ENCODE results near the gene EMILIN2. TPM values are rescaled to one million over a fixed set of nuclear protein-coding genes. Genes with fewer than 3 reads are reported as not detected.

EMILIN2 gene
- total and polyA plus RNA-seq, 2 of the 8 experiments (the other 6 are each of a cell fraction or from before 2014, with no cell fraction given), result 6.0 to 7.5 TPM

GRCh38 chr18:2893676-2894075 is 46.9 kb downstream of the EMILIN2 start:
- Histone ChIP-seq H4K8ac (ENCODE audit: extremely low read depth, insufficient read depth, low read length) (no peak overlapping the region; the same call in 1 of the 2 replicates), H3K18ac (ENCODE audit: extremely low read depth, low read length) (no peak overlapping the region), H3K4me3 (ENCODE audit: extremely low read depth in 1 of 4, insufficient read depth in 2 of 4, low read depth in 3 of 4, low read length in 4 of 4) (no peak overlapping the region), H3K4me2 (ENCODE audit: insufficient read depth in 1 of 2, low read depth in 2 of 2, low read length in 2 of 2) (no peak overlapping the region), H3K36me3 (ENCODE audit: control insufficient read depth in 2 of 4, insufficient read depth in 4 of 4, low read length in 3 of 4) (no peaks in the 10 kb centered on the region), H4K91ac (replicated peaks; ENCODE audit: insufficient read length, low read length) (no peak overlapping the region), H2BK120ac (replicated peaks; ENCODE audit: low read depth, low read length) (no peak overlapping the region), H3K9me3 (ENCODE audit: insufficient read depth in 2 of 2, low read depth in 1 of 2, low read length in 1 of 2) (no peaks in the 10 kb centered on the region; a peak in 1 of 4 replicates), H2AFZ (ENCODE audit: low read length) (no peak overlapping the region), H3K4ac (replicated peaks; ENCODE audit: insufficient read length, low read depth, low read length) (no peak overlapping the region), H3K9ac (replicated peaks in 1 of 4; ENCODE audit: extremely low read depth in 1 of 4, low read depth in 3 of 4, low read length in 3 of 4) (no peak overlapping the region), H3K4me1 (replicated peaks in 1 of 4; ENCODE audit: control insufficient read depth in 3 of 4, insufficient read depth in 4 of 4, low read length in 3 of 4) (peaks cover 0 to 8% (median 5%) of the 10 kb centered on the region in 4 experiments; a peak in 4 of 7 replicates), H2AK5ac (ENCODE audit: low read depth, low read length) (no peak overlapping the region), H3K23ac (ENCODE audit: insufficient read length) (no peak overlapping the region), H2BK20ac (ENCODE audit: low read length) (no peak overlapping the region), H3K14ac (ENCODE audit: insufficient read length) (no peak overlapping the region), H2BK5ac (ENCODE audit: low read depth, low read length) (no peak overlapping the region), H3K79me2 (ENCODE audit: control insufficient read depth in 1 of 2, insufficient read depth in 2 of 2, low read length in 2 of 2) (no peaks in the 10 kb centered on the region), H3K23me2 (ENCODE audit: low read depth, low read length) (no peaks in the 10 kb centered on the region), H4K5ac (ENCODE audit: insufficient read length, low read depth, low read length) (no peak overlapping the region), H2BK12ac (ENCODE audit: low read depth, low read length) (no peak overlapping the region; the same call in 1 of the 2 replicates), H3K27me3 (replicated peaks in 1 of 4; ENCODE audit: control insufficient read depth in 3 of 4, extremely low read depth in 1 of 4, insufficient read depth in 3 of 4, low read length in 3 of 4) (no peaks in the 10 kb centered on the region), H3K79me1 (ENCODE audit: low read depth, low read length) (no peaks in the 10 kb centered on the region), H4K20me1 (replicated peaks in 1 of 2; ENCODE audit: control insufficient read depth in 1 of 2, insufficient read depth in 2 of 2, low read length in 2 of 2) (no peaks in the 10 kb centered on the region), H3K56ac (replicated peaks; ENCODE audit: insufficient read length, low read depth, low read length) (no peak overlapping the region), H3K27ac (ENCODE audit: low read depth, low read length) (no peak overlapping the region), H2BK15ac (ENCODE audit: low read length) (no peak overlapping the region)
- POLR2A ChIA-PET (ENCODE audit: partially characterized antibody), result interaction anchor here (0.5 to 1.2 kb wide), 3 partner anchors 9 to 354 kb away, joined by 3 to 5 read pairs (median 3); partner anchors contain the start of gene MYL12A
- WGBS, 2 experiments (ENCODE audit: extremely low coverage in 1 of 2, insufficient coverage in 1 of 2, insufficient read length in 1 of 2, insufficient replicate concordance in 2 of 2, low coverage in 1 of 2, low lambda C conversion rate in 2 of 2, missing lambda C conversion rate in 1 of 2), result 92% methylated on average over 5 of the region's 5 CpGs; no CpG with 5 or more reads in 1 of the 2 experiments
- CTCF ChIA-PET (ENCODE audit: partially characterized antibody), result interaction anchor here (0.8 to 0.9 kb wide), 2 partner anchors 20 to 99 kb away, joined by 3 to 5 read pairs; no protein-coding TSS in a partner anchor
- DNase-seq (ENCODE audit: low read depth in 1 of 2, low spot score in 2 of 2) (no peak), FAIRE-seq (no peak)
- TF ChIP-seq TAF1 (IDR thresholded peaks at IDR 0.05; ENCODE audit: low read depth, low read length) (no peak), CBX5 (IDR thresholded peaks at IDR 0.05; ENCODE audit: low read depth, low read length) (no peak), KDM1A (IDR thresholded peaks at IDR 0.05; ENCODE audit: borderline replicate concordance, low read length) (no peak), EZH2 (IDR thresholded peaks at IDR 0.05; ENCODE audit: low read depth, low read length, severe bottlenecking) (no peak), USF2 (IDR thresholded peaks at IDR 0.05; ENCODE audit: low read length) (no peak), HDAC2 (IDR thresholded peaks at IDR 0.05; ENCODE audit: borderline replicate concordance in 1 of 2, low read depth in 2 of 2, low read length in 2 of 2) (no peak), SIN3A (conservative IDR thresholded peaks at IDR 0.05 in 1 of 2, IDR thresholded peaks at IDR 0.05 in 1 of 2; ENCODE audit: low read depth in 1 of 2, low read length in 2 of 2) (no peak), SRF (IDR thresholded peaks at IDR 0.05; ENCODE audit: low read depth, low read length) (no peak), JUND (IDR thresholded peaks at IDR 0.05; ENCODE audit: low read length) (no peak), SP2 (IDR thresholded peaks at IDR 0.05; ENCODE audit: low read length) (no peak)
